GM12874 (cell line): Measurements from ENCODE around the gene THPO.
A peak's percentile ranks its signal among the peaks of the same experiment; 100 is the strongest.

ENCODE experiments used
- TF ChIP-seq, protein P1 (sequence below): IDR thresholded peaks from 2 replicates; pipeline ENCODE4 v1.5.1; 2011; ENCODE audit warnings: low read depth, mild to moderate bottlenecking, control low read depth, low read length, moderate library complexity; ENCODE audit not compliant: insufficient read depth

THPO gene

DNA sequence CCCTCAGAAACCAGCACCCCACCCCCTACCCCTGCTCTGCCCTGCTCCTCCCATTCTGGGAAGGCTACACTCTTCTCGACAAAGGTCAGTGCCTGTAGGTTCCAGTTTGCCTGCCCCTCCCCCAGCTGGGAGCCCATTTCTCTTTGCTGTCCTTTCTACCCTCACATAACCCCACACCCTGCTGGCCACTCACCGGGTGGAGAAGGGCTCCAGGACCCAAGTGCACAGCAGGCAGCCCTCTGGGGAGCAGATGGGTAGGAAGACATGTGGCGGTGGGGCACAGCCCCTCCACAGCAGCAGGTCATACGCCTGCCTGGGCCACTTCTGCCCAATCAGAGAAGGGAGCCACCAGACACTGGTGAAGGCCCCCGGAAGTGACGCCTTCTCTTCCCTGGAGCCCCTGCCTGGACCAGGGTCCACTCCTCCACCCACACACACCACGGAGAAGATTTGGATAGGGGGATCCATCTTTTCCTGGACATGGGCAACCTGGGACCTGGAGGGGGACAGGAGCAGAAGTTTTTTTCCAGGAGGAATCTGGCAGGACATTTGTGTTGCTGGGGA, at the start of gene THPO:
Gene THPO (minus strand): TSS at position 326 of the 564 bp plus-strand sequence. CDS start 1,948 bp downstream, outside the sequence.
- TF ChIP-seq, protein P1, sequence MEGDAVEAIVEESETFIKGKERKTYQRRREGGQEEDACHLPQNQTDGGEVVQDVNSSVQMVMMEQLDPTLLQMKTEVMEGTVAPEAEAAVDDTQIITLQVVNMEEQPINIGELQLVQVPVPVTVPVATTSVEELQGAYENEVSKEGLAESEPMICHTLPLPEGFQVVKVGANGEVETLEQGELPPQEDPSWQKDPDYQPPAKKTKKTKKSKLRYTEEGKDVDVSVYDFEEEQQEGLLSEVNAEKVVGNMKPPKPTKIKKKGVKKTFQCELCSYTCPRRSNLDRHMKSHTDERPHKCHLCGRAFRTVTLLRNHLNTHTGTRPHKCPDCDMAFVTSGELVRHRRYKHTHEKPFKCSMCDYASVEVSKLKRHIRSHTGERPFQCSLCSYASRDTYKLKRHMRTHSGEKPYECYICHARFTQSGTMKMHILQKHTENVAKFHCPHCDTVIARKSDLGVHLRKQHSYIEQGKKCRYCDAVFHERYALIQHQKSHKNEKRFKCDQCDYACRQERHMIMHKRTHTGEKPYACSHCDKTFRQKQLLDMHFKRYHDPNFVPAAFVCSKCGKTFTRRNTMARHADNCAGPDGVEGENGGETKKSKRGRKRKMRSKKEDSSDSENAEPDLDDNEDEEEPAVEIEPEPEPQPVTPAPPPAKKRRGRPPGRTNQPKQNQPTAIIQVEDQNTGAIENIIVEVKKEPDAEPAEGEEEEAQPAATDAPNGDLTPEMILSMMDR: no peak

DNA sequence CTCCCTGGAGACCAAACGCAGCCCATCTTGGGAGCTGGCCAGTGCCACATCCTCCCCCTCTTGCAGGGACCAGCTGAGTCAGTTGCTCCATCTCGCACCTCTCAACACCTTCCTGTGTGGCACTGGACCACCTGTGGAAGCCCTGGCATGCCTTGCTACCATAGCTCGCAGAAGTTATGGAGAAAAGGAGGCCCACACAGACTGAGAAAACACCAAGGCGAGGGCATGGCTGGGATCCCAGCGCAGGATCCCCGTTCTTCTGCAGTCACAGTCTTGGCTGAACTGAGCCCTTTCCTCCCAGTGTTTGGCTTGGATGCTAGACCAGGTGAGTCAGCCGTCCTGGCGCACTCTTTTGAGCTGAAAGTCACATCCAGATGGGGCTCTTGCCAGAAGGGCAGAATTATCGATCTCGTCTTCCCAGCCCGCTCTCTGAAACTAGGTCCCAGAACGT, 48.7 kb upstream of the THPO start:
- TF ChIP-seq, protein P1: no peak

DNA sequence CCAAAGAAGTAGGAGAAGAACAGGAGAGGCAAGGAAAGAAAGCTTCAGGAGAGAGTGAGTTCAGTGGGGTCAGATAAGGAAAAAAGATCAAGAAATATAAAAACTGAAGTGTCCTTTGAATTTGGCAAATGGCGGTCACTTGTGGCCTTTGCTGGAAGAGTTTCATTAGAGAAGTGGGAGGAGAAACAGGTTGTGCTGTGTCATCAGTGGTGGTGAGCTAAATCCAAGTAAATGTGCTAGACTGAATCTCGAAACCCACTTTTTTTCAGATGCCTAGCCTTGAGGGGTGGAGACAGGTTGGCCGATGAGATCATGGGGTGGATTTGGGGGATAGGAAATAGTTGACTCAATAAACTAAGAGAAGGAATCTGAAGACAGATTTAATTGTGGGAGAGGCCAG, 45.6 kb upstream of the THPO start:
- TF ChIP-seq, protein P1: no peak

DNA sequence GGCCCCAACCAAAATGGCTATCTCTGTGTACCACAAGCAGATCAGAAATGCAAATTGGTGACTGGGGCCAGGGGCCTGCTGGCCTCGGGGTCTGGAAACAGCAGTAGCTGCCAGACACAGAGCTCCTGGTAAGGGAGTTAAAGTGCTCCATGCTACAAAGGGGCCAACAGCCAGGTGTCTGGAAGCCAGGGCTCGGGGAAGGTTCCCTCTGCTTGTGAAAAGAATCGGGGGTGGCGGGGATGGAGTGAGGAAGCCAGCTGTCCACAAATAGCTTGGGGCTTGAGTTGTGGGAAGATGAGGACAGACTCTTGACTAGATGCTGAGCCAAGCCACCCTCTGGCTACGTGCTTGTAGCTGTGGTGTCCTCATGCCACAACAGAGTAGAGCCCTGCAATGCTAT, 41.2 kb upstream of the THPO start:
- TF ChIP-seq, protein P1: no peak

DNA sequence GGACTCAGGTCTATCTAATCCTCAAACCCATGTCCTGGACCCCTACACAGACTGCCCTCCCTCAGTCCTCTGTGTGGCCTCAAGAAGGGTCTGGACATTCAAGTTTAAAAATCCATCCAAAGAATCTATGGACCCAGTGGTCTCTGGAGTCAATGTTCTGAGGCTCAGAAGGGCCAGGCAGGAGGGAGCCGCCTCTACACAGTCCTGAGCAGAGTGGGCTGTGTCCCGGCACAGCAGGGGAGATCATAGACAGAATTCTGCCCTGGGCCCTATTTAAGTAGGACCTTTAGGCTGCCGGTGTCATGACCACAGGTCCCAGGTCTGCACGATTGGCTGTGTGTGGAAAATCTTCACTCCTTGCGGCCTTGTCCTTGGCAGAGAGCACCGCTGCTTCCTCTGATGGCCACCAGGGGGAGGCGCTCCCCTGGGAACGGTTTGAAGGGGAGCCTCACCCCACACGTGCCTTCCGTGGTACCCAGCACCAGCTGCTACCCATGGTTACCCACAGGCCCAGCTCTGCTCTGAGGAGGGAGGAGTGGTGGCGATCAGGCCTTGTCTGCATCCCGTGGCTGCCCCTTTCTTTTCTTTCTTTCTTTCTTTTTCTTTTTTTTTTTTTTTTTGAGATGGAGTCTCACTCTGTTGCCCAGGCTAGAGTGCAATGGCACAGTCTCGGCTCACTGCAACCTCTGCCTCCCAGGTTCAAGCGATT, 39.8 kb upstream of the THPO start:
- TF ChIP-seq, protein P1: peak; percentile 95

DNA sequence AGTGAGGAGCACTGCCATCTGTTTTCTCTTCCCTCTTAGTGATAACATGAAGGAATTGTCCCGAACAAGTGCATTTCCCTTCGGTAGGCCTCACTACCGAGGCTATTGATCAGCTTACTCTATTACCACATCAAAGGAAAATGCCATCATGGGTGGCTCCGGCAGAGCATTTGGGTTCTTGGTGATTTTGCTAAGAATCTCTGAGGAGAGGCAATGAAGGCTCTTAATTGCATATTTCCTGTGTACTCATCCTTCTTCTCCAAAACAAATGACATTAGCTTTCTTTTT, 37.1 kb upstream of the THPO start:
- TF ChIP-seq, protein P1: no peak

DNA sequence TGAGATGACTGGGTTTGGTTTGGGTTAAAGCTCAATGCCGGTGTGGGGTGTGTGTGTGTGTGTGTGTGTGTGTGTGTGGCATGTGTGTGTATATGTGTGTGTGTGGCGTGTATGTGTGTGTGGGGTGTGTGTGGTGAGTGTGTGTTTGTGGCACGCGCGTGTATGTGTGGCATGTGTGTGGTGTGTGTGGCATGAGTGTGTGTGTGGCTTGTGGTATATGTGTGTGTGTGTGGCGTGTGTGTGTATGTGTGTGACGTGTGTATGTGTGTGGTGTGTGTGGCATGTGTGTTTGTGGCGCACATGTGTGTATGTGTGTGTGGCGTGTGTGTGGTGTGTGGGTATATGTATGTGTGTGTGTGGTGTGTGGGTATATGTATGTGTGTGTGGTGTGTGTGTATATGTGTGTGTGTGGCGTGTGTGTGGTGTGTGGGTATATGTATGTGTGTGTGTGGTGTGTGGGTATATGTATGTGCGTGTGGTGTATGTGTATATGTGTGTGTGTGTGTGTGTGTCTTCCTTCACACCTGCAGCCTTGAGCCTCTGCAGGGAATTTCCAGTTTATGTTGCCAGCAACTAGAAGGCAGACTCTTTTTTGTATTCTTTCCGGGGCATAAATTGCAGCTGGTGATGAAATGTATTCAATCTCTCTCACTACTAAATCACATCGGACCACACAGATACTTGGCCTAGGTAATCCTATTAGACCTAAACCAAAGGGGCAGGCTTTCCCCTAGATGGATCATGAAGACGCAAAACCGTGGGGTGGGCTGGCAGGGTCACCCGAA, 36.6 kb upstream of the THPO start:
- TF ChIP-seq, protein P1: no peak
